ENCODE measurements around the gene NPAS3.

GRCh38 chr14:33098016-33098415 is 159.3 kb downstream of the NPAS3 start:
- no peak for TF ChIP-seq RFX5 (IDR thresholded peaks at IDR 0.05; ENCODE audit: borderline replicate concordance, low read depth, low read length)
- TF ChIP-seq KDM5A (IDR thresholded peaks at IDR 0.05; ENCODE audit: low read length) = no peak
- no peak for TF ChIP-seq POLR2AphosphoS5 (IDR thresholded peaks at IDR 0.05; ENCODE audit: low read depth, low read length)
- TF ChIP-seq, protein P1, sequence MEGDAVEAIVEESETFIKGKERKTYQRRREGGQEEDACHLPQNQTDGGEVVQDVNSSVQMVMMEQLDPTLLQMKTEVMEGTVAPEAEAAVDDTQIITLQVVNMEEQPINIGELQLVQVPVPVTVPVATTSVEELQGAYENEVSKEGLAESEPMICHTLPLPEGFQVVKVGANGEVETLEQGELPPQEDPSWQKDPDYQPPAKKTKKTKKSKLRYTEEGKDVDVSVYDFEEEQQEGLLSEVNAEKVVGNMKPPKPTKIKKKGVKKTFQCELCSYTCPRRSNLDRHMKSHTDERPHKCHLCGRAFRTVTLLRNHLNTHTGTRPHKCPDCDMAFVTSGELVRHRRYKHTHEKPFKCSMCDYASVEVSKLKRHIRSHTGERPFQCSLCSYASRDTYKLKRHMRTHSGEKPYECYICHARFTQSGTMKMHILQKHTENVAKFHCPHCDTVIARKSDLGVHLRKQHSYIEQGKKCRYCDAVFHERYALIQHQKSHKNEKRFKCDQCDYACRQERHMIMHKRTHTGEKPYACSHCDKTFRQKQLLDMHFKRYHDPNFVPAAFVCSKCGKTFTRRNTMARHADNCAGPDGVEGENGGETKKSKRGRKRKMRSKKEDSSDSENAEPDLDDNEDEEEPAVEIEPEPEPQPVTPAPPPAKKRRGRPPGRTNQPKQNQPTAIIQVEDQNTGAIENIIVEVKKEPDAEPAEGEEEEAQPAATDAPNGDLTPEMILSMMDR (IDR thresholded peaks at IDR 0.05; ENCODE audit: control extremely low read depth in 1 of 3, insufficient read depth in 1 of 3, low read depth in 1 of 3, low read length in 3 of 3) = no peak
- no peak for TF ChIP-seq CEBPB (IDR thresholded peaks at IDR 0.05; ENCODE audit: low read depth, low read length)
- no peak for TF ChIP-seq HDAC6 (IDR thresholded peaks at IDR 0.05; ENCODE audit: low read depth, low read length)
- TF ChIP-seq MAX (IDR thresholded peaks at IDR 0.05) = no peak
- TF ChIP-seq, protein P2, sequence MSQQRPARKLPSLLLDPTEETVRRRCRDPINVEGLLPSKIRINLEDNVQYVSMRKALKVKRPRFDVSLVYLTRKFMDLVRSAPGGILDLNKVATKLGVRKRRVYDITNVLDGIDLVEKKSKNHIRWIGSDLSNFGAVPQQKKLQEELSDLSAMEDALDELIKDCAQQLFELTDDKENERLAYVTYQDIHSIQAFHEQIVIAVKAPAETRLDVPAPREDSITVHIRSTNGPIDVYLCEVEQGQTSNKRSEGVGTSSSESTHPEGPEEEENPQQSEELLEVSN (IDR thresholded peaks at IDR 0.05) = no peak
- no peak for TF ChIP-seq GABPA (IDR thresholded peaks at IDR 0.05; ENCODE audit: borderline replicate concordance, insufficient read depth, low read length)
- TF ChIP-seq JUN (IDR thresholded peaks at IDR 0.05; ENCODE audit: low read depth, low read length) = no peak
- no peak for TF ChIP-seq SP1 (IDR thresholded peaks at IDR 0.05; ENCODE audit: low read depth, low read length)

All from H1 (cell line).